Suprapubic skin (tissue), 4 donors: ENCODE measurements around the gene KYNU. TPM values are rescaled to one million over a fixed set of nuclear protein-coding genes. Genes with fewer than 3 reads are reported as not detected.
"Not testable (repeated sequence)": the region's sequence is repeated elsewhere in the genome, so short reads cannot be mapped to it uniquely, and the experiment has no call there.

Experiments
- DNase-seq, 2 donors: peaks; one replicate each; pipeline ENCODE4 v3.0.0-alpha.2; 2019; ENCODE audit warnings: low spot score in 2 of 2
- H3K27ac ChIP-seq: fragments of 200-600 bp; sonication (generic); one replicate; pipeline ENCODE4 v1.5.1; 2019
- H3K27me3 ChIP-seq: fragments of 200-600 bp; sonication (generic); one replicate; pipeline ENCODE4 v1.5.1; 2019
- H3K36me3 ChIP-seq: fragments of 200-600 bp; sonication (generic); one replicate; pipeline ENCODE4 v1.5.1; 2019
- H3K4me1 ChIP-seq: fragments of 200-600 bp; sonication (generic); one replicate; pipeline ENCODE4 v1.5.1; 2019
- H3K4me3 ChIP-seq: fragments of 200-600 bp; sonication (generic); one replicate; pipeline ENCODE4 v1.5.1; 2019; ENCODE audit warnings: mild to moderate bottlenecking
- H3K9me3 ChIP-seq: fragments of 200-600 bp; sonication (generic); one replicate; pipeline ENCODE4 v1.5.1; 2019
- CTCF ChIP-seq, 2 donors: fragments of 200-600 bp in 1 of 2; fragments of 450-650 bp in 1 of 2; sonication (generic) in 1 of 2; IDR thresholded peaks; one replicate each; pipeline ENCODE4 v1.5.1; 2016 to 2019; ENCODE audit warnings: antibody characterized with exemption in 2 of 2, mild to moderate bottlenecking in 1 of 2, moderate library complexity in 1 of 2
- EP300 ChIP-seq: sonication (generic); formaldehyde crosslinking; IDR thresholded peaks from one replicate; pipeline ENCODE4 v1.6.1; 2017; ENCODE audit warnings: antibody characterized with exemption
- POLR2A ChIP-seq, 2 donors: fragments of 450-650 bp; IDR thresholded peaks; one replicate each; pipeline ENCODE4 v1.6.1; 2017; ENCODE audit warnings: antibody characterized with exemption in 2 of 2, mild to moderate bottlenecking in 2 of 2, moderate library complexity in 2 of 2
- POLR2AphosphoS5 ChIP-seq, 3 donors: sonication (generic); formaldehyde crosslinking; IDR thresholded peaks; one replicate each; pipeline ENCODE4 v1.6.1; 2017; ENCODE audit warnings: antibody characterized with exemption in 3 of 3
- WGBS: methylation state at CpG from one replicate; pipeline ENCODE4 v1.1.5; 2018; 5-methylcytosine and 5-hydroxymethylcytosine counted together
- total RNA-seq, 4 donors: library from RNA; depleted of rRNA; stranded (reverse); fragments of >200 nt; gene quantifications; one replicate each; pipeline ENCODE4 v1.1.0, GENCODE V29; 2016

KYNU gene
- total RNA-seq, 4 donors from 2014 or later: 0.29 to 3.9 (median 2.0) TPM

- TF ChIP-seq CTCF (IDR thresholded peaks at IDR 0.05): no peak
- TF ChIP-seq POLR2AphosphoS5 (IDR thresholded peaks at IDR 0.05): no peak
- TF ChIP-seq POLR2A (IDR thresholded peaks at IDR 0.05): no peak
- TF ChIP-seq EP300: no peak
- no peak overlapping the region for H3K27ac ChIP-seq
Observed at GRCh38 chr2:142944264-142944663, 66.8 kb downstream of the KYNU start.

DNA sequence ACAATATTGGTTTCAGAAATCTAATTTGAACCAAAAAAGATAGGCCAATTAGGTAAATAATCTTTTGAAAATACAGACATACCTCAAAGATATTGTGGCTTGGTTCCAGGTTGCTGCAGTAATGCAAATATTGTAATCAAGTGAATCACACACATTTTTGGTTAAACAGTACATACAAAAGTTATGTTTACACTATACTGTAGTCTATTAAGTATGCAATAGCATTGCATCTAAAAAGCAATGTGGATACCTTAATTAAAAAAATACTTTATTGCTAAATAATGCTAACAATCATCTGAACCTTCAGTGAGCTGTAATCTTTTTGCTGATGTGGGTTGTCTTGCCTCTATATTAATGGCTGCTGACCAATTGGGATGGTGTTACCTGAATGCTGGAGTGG, 67.3 kb downstream of the KYNU start:
- Histone ChIP-seq H3K4me1 (peaks cover 9% of the 10 kb centered on the region), H3K9me3 (no peaks in the 10 kb centered on the region), H3K4me3 (no peak overlapping the region), H3K27me3 (no peaks in the 10 kb centered on the region), H3K36me3 (no peaks in the 10 kb centered on the region), H3K27ac (no peak overlapping the region)
- TF ChIP-seq EP300 (no peak), POLR2A (IDR thresholded peaks at IDR 0.05) (no peak), POLR2AphosphoS5 (IDR thresholded peaks at IDR 0.05) (no peak), CTCF (IDR thresholded peaks at IDR 0.05) (no peak)
- DNase-seq: no peak

More at GRCh38 chr2:142944264-142944663, 66.8 kb downstream of the KYNU start:
- no peak for DNase-seq
- H3K36me3 ChIP-seq: no peaks in the 10 kb centered on the region
- H3K4me3 ChIP-seq: no peak overlapping the region
- peaks cover 9% of the 10 kb centered on the region for H3K4me1 ChIP-seq
- H3K9me3 ChIP-seq: no peaks in the 10 kb centered on the region
- no peaks in the 10 kb centered on the region for H3K27me3 ChIP-seq

GRCh38 chr2:142946941-142947340, 69.5 kb downstream of the KYNU start:
- Histone ChIP-seq H3K27ac (no peak overlapping the region), H3K36me3 (no peaks in the 10 kb centered on the region), H3K9me3 (no peaks in the 10 kb centered on the region), H3K4me3 (no peak overlapping the region), H3K27me3 (no peaks in the 10 kb centered on the region), H3K4me1 (peaks cover 9% of the 10 kb centered on the region)
- DNase-seq: no peak
- 83% methylated on average over 1 of the region's 1 CpG for WGBS
- TF ChIP-seq CTCF (IDR thresholded peaks at IDR 0.05) (no peak), EP300 (no peak), POLR2AphosphoS5 (IDR thresholded peaks at IDR 0.05) (no peak), POLR2A (IDR thresholded peaks at IDR 0.05) (no peak)

DNA sequence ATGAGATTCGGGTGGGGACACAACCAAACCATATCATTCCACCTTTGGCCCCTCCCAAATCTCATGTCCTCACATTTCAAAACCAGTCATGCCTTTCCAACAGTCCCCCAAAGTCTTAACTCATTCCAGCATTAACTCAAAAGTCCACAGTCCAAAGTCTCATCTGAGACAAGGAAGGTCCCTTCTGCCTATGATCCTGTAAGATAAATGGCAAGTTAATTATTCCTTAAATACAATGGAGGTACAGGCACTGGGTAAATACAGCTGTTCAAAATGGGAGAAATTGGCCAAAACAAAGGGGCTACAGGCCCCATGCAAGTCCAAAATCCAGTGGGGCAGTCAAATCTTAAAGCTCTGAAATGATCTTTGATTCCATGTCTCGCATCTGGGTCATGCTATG, 71.3 kb downstream of the KYNU start:
- not testable (repeated sequence) for H3K36me3 ChIP-seq, H3K27me3 ChIP-seq, H3K9me3 ChIP-seq, H3K4me1 ChIP-seq, H3K27ac ChIP-seq, DNase-seq, H3K4me3 ChIP-seq
- 78% methylated on average over 2 of the region's 2 CpGs for WGBS

DNA sequence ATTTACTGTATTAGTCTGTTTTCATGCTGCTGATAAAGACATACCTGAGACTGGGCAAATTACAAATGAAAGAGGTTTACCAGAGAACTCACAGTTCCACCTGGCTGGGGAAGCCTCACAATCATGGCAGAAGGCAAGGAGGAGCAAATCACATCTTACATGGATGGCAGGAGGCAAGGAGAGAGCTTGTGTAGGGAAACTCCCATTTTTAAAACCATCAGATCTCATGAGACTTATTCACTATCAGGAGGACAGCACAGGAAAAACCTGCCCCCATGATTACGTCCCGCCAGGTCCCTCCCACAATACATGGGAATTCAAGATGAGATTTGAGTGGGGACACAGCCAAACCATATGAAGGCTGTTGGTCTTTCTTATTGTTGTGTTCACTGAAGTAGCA, 72.9 kb downstream of the KYNU start:
- not testable (repeated sequence) for H3K9me3 ChIP-seq, DNase-seq, H3K27me3 ChIP-seq, H3K4me3 ChIP-seq, H3K27ac ChIP-seq, H3K36me3 ChIP-seq, H3K4me1 ChIP-seq
- WGBS: 82% methylated on average over 2 of the region's 2 CpGs

GRCh38 chr2:142951190-142952007, 73.9 kb downstream of the KYNU start:
- no peaks in the 10 kb centered on the region for H3K36me3 ChIP-seq
- DNase-seq: no peak
- no peak for TF ChIP-seq EP300
- TF ChIP-seq POLR2AphosphoS5 (IDR thresholded peaks at IDR 0.05): no peak
- no peak for TF ChIP-seq POLR2A (IDR thresholded peaks at IDR 0.05)
- TF ChIP-seq CTCF (IDR thresholded peaks at IDR 0.05): no peak

More at GRCh38 chr2:142951190-142952007, 73.9 kb downstream of the KYNU start:
- Histone ChIP-seq H3K4me3 (no peak overlapping the region), H3K27ac (no peak overlapping the region), H3K9me3 (no peaks in the 10 kb centered on the region), H3K27me3 (no peaks in the 10 kb centered on the region), H3K4me1 (no peaks in the 10 kb centered on the region)
